Kidney (tissue), 14 donors: Measurements from ENCODE around the gene BSG. TPM values are rescaled to one million over a fixed set of nuclear protein-coding genes. Genes with fewer than 3 reads are reported as not detected.

Experiments
- DNase-seq, 5 donors: peaks; one replicate each; pipeline ENCODE4 v3.0.0-alpha.2; 2013 to 2020
- FAIRE-seq: peaks from 2 replicates; lab custom pipeline; 2012; peaks lifted over from hg19 to GRCh38; lab: Jason Lieb, UNC
- H3K27ac ChIP-seq, 2 donors: one replicate each; pipeline ENCODE4 v1.7.0; 2013; ENCODE audit warnings: low read depth in 2 of 2, low read length in 2 of 2, inconsistent platforms in 1 of 2
- H3K27me3 ChIP-seq: one replicate; pipeline ENCODE4 v1.7.1; 2013; ENCODE audit warnings: low read length, inconsistent platforms; ENCODE audit not compliant: control insufficient read depth, insufficient read depth
- H3K36me3 ChIP-seq, 3 donors: one replicate each; pipeline versions ENCODE4 v1.7.0 to v1.7.1; 2013; ENCODE audit warnings: low read length in 3 of 3, control low read depth in 1 of 3, inconsistent platforms in 1 of 3; ENCODE audit not compliant: insufficient read depth in 3 of 3, control insufficient read depth in 2 of 3
- H3K4me1 ChIP-seq, 3 donors: one replicate each; pipeline versions ENCODE4 v1.7.0 to v1.7.1; 2013; ENCODE audit warnings: low read length in 3 of 3, inconsistent platforms in 1 of 3, low read depth in 1 of 3; ENCODE audit not compliant: control insufficient read depth in 2 of 3, insufficient read depth in 2 of 3
- H3K4me3 ChIP-seq, 3 donors: one replicate each; pipeline versions ENCODE4 v1.7.0 to v1.8.1; 2013; ENCODE audit warnings: low read length in 3 of 3, control low read depth in 1 of 3, inconsistent platforms in 1 of 3
- H3K9ac ChIP-seq, 3 donors: one replicate each; pipeline versions ENCODE4 v1.7.0 to v1.7.1; 2013; ENCODE audit warnings: low read length in 3 of 3, control low read depth in 1 of 3, inconsistent platforms in 1 of 3
- H3K9me3 ChIP-seq, 3 donors: one replicate each; pipeline versions ENCODE4 v1.7.0 to v1.7.1; 2013; ENCODE audit warnings: low read length in 3 of 3, control low read depth in 1 of 3, inconsistent platforms in 1 of 3; ENCODE audit not compliant: control insufficient read depth in 2 of 3, insufficient read depth in 1 of 3
- intact Hi-C: fragments of 100-400 bp; cut with DNase I; formaldehyde crosslinking; loops from one replicate; pipeline ENCODE4 v1.11.1; 2022
- polyA plus RNA-seq: library from polyadenylated mRNA; stranded (reverse); fragments of 350-450 nt; fragmentation: Illumina TruSeq; extraction: RNeasy Lipid Tissue Mini Kit (QIAGEN cat#74804); gene quantifications from one replicate; pipeline ENCODE4 v1.2.3, GENCODE V29; 2014; ENCODE audit warnings: low read depth, low replicate concordance; ENCODE audit not compliant: insufficient read depth
- total RNA-seq: library from RNA; stranded (reverse); fragmentation: NEBNext Ultra II Directional; extraction: Animal tissue kit (Norgen Biotek cat#: 25700); gene quantifications from one replicate; pipeline ENCODE4 v1.2.1, GENCODE V29; 2021
- TF ChIP-seq, protein P1 (sequence below): IDR thresholded peaks from 3 replicates; pipeline ENCODE4 v1.5.1; 2012; ENCODE audit warnings: mild to moderate bottlenecking, moderate library complexity, borderline replicate concordance; ENCODE audit not compliant: insufficient read depth; ENCODE audit errors: extremely low read depth
- donor health status: control.
- donor health status: control.
- donor health status: control.
- donor health status: control.
- donor health status: control.
- donor health status: DM: yes; HTN: yes; CAD: no.
- donor health status: Normal renal cell carcinoma (clear cell type).

BSG gene
- total and polyA plus RNA-seq, 2 donors from 2014 or later: 554 to 984 TPM

DNA sequence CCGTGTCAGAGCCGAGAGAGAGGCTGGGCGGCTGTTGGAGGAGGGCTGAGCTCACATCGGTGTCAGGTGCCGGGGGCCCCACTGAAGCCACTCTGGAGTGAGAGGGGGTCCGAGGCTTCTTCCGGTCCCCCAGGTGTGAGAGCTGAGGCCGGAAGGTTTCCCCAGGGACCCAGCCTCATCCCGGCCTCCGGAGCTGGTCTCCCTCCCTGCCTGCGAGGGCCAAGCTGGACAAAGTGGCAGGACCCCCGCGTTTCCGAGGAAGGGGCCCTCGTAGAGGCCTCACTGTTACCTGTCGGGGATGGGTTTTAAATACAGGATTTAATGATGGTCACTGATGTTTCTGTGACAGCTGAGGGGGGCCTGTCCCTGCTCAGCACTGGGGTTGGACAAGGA lies 23.9 kb downstream of the BSG start:
- no peak overlapping the region for H3K9ac ChIP-seq
- H3K27me3 ChIP-seq: no peaks in the 10 kb centered on the region
- no peak overlapping the region for H3K27ac ChIP-seq
- no peak overlapping the region for H3K4me3 ChIP-seq
- TF ChIP-seq, protein P1, sequence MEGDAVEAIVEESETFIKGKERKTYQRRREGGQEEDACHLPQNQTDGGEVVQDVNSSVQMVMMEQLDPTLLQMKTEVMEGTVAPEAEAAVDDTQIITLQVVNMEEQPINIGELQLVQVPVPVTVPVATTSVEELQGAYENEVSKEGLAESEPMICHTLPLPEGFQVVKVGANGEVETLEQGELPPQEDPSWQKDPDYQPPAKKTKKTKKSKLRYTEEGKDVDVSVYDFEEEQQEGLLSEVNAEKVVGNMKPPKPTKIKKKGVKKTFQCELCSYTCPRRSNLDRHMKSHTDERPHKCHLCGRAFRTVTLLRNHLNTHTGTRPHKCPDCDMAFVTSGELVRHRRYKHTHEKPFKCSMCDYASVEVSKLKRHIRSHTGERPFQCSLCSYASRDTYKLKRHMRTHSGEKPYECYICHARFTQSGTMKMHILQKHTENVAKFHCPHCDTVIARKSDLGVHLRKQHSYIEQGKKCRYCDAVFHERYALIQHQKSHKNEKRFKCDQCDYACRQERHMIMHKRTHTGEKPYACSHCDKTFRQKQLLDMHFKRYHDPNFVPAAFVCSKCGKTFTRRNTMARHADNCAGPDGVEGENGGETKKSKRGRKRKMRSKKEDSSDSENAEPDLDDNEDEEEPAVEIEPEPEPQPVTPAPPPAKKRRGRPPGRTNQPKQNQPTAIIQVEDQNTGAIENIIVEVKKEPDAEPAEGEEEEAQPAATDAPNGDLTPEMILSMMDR: no peak
- intact Hi-C loops: no loop called here
- no peak for DNase-seq
- H3K36me3 ChIP-seq: no peaks in the 10 kb centered on the region
- H3K9me3 ChIP-seq: no peaks in the 10 kb centered on the region
- no peak for FAIRE-seq
- H3K4me1 ChIP-seq: no peaks in the 10 kb centered on the region

GRCh38 chr19:597406-598315 lies 25.3 kb downstream of the BSG start:
- no peaks in the 10 kb centered on the region for H3K4me1 ChIP-seq
- H3K27ac ChIP-seq: no peak overlapping the region
- H3K4me3 ChIP-seq: no peak overlapping the region
- H3K9me3 ChIP-seq: no peaks in the 10 kb centered on the region
- no peaks in the 10 kb centered on the region for H3K36me3 ChIP-seq
- TF ChIP-seq, protein P1: no peak
- intact Hi-C loops: no loop called here
- DNase-seq: no peak
- FAIRE-seq: no peak
- H3K9ac ChIP-seq: no peak overlapping the region
- no peaks in the 10 kb centered on the region for H3K27me3 ChIP-seq

DNA sequence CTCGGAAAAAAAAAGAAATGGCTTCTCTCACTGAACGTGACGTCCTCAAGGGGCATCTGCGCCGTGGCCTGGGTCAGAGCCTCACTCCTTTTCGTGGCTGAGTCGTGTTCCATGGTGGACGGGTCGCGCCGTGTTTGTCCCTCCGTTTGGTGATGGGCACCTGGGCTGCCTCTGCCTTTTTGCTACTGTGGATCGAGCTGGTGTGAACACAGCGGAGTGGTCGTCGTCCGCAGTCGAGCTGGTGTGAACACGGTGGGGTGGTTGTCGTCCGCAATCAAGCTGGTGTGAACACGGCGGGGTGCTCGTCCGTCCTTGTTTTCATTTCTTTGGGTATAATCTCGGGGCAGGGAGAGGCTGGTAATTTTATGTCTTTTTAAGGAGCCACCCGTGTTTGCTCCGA lies 28.9 kb downstream of the BSG start:
- FAIRE-seq (no peak), DNase-seq (no peak)
- Histone ChIP-seq H3K4me3 (no peak overlapping the region), H3K27me3 (no peaks in the 10 kb centered on the region), H3K9ac (no peak overlapping the region), H3K27ac (no peak overlapping the region), H3K36me3 (no peaks in the 10 kb centered on the region), H3K4me1 (no peaks in the 10 kb centered on the region), H3K9me3 (no peaks in the 10 kb centered on the region)
- TF ChIP-seq, protein P1: no peak
- intact Hi-C loops: no loop called here
